ENCODE data around the gene REPS1. TPM values are rescaled to one million over a fixed set of nuclear protein-coding genes. Genes with fewer than 3 reads are reported as not detected.

The REPS1 gene
- total RNA-seq, 2 donors from 2014 or later: 19.5 to 29.0 TPM

DNA sequence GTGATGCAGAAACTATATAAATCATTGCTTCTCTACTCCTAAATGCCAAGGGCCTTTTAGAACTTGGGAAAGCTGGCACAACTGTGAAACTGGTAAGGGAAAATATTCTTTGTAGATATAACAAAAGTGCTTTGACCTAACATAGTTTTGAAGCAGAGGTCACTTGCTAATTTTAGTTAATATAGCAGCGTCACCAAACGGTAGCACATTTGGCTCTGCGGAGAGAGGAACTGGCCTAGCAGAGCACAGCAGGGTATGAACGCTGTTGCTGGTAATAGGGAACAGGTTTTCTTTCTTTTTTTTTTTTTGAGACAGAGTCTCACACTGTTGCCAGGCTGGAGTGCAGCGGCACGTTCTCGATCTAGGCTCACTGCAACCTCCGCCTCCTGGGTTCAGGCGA, 124.7 kb downstream of the REPS1 start:
- 64 to 76% methylated on average over 9 of the region's 9 CpGs for WGBS, 2 donors
- Histone ChIP-seq H3K27me3 (no peaks in the 10 kb centered on the region), H3K36me3 (replicated peaks in 1 of 2; ENCODE audit: insufficient read depth in 1 of 2, low read depth in 2 of 2) (no peaks in the 10 kb centered on the region), H3K4me1 (no peaks in the 10 kb centered on the region), H3K27ac (no peak overlapping the region), H3K4me3 (no peak overlapping the region), H3K9me3 (no peaks in the 10 kb centered on the region)
- DNase-seq (no peak), ATAC-seq (no peak)
- TF ChIP-seq, protein P1, sequence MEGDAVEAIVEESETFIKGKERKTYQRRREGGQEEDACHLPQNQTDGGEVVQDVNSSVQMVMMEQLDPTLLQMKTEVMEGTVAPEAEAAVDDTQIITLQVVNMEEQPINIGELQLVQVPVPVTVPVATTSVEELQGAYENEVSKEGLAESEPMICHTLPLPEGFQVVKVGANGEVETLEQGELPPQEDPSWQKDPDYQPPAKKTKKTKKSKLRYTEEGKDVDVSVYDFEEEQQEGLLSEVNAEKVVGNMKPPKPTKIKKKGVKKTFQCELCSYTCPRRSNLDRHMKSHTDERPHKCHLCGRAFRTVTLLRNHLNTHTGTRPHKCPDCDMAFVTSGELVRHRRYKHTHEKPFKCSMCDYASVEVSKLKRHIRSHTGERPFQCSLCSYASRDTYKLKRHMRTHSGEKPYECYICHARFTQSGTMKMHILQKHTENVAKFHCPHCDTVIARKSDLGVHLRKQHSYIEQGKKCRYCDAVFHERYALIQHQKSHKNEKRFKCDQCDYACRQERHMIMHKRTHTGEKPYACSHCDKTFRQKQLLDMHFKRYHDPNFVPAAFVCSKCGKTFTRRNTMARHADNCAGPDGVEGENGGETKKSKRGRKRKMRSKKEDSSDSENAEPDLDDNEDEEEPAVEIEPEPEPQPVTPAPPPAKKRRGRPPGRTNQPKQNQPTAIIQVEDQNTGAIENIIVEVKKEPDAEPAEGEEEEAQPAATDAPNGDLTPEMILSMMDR (IDR thresholded peaks at IDR 0.05): no peak
- TF ChIP-seq POLR2A (IDR thresholded peaks at IDR 0.05): no peak
- intact Hi-C loops (cut with DNase I): no loop called here

DNA sequence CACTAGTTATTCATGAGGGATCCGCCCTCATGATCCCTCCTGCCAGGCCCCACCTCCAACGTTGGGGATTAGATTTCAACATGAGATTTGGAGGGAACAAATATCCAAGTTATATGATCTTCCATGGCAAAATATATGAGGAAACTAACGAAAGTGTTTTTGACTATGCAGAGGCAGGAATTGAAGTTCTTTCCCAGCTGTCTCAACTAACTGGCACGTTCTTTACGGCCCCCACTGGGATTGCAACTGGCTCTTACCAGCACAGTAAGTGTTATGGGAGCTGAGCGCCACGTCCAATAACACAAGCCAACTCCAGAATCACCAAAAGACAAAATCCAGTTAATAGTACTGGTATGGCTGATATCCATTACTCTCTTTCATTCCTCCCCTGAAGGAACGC, 125.6 kb downstream of the REPS1 start:
- Histone ChIP-seq H3K36me3 (replicated peaks in 1 of 2; ENCODE audit: insufficient read depth in 1 of 2, low read depth in 2 of 2) (no peaks in the 10 kb centered on the region), H3K27me3 (no peaks in the 10 kb centered on the region), H3K4me3 (no peak overlapping the region), H3K9me3 (no peaks in the 10 kb centered on the region), H3K4me1 (no peaks in the 10 kb centered on the region), H3K27ac (no peak overlapping the region)
- ATAC-seq: no peak
- 67 to 74% methylated on average over 8 of the region's 8 CpGs for WGBS, 2 donors
- DNase-seq: no peak
- intact Hi-C loops (cut with DNase I): no loop called here
- TF ChIP-seq POLR2A (IDR thresholded peaks at IDR 0.05): no peak
- TF ChIP-seq, protein P1 (IDR thresholded peaks at IDR 0.05): no peak

DNA sequence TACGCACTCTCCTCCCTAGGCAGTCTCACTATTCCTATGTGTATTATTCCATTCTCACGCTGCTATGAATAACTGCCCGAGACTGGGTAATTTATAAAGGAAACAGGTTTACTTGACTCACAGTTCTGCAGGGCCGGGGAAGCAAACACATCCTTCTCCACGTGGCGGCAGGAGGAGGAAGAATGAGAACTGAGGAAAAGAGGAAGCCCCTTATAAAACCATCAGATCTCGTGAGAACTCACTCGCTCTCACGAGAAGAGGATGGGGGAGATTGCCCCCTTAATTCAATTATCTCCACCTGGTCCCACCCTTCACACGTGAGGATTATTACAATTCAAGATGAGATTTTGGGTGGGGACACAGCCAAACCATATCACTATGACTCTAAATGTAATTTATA, 130.3 kb downstream of the REPS1 start:
- Histone ChIP-seq H3K27ac (no peak overlapping the region), H3K36me3 (replicated peaks in 1 of 2; ENCODE audit: insufficient read depth in 1 of 2, low read depth in 2 of 2) (no peaks in the 10 kb centered on the region), H3K4me1 (no peaks in the 10 kb centered on the region), H3K4me3 (no peak overlapping the region), H3K27me3 (no peaks in the 10 kb centered on the region), H3K9me3 (no peaks in the 10 kb centered on the region)
- TF ChIP-seq, protein P1 (IDR thresholded peaks at IDR 0.05): no peak
- no peak for TF ChIP-seq POLR2A (IDR thresholded peaks at IDR 0.05)
- DNase-seq: no peak
- WGBS, 2 donors: 40 to 61% methylated on average over 10 of the region's 10 CpGs
- intact Hi-C loops (cut with DNase I): no loop called here
- ATAC-seq: no peak

- DNase-seq: no peak
- Histone ChIP-seq H3K27ac (no peak overlapping the region), H3K4me1 (no peaks in the 10 kb centered on the region), H3K9me3 (no peaks in the 10 kb centered on the region), H3K4me3 (no peak overlapping the region), H3K36me3 (replicated peaks in 1 of 2; ENCODE audit: insufficient read depth in 1 of 2, low read depth in 2 of 2) (no peaks in the 10 kb centered on the region), H3K27me3 (no peaks in the 10 kb centered on the region)
- intact Hi-C loops (cut with DNase I): no loop called here
- WGBS, 2 donors: 67 to 73% methylated on average over 6 of the region's 6 CpGs
- TF ChIP-seq POLR2A (IDR thresholded peaks at IDR 0.05): no peak
- TF ChIP-seq, protein P1 (IDR thresholded peaks at IDR 0.05): no peak
- ATAC-seq: no peak
Measured at GRCh38 chr6:138856654-138857053, 131.4 kb downstream of the REPS1 start.

Other genes with a start within 250 kb of the REPS1 start
- gene CCDC28A, start 214.5 kb downstream of the REPS1 start, total RNA-seq: 10 to 100 TPM in 1 of 2 donors, 1 to 10 TPM in 1; 2.0 to 17.9 TPM
- not detected for gene ECT2L, start 192.2 kb downstream of the REPS1 start, total RNA-seq
- 10 to 100 TPM in 1 of 2 donors, 1 to 10 TPM in 1; 1.6 to 11.2 TPM for gene ABRACL, start 40.5 kb upstream of the REPS1 start, total RNA-seq
- gene HECA, start 146.8 kb upstream of the REPS1 start, total RNA-seq: 10 to 100 TPM; 14.2 to 16.1 TPM